HUDEP-2 (cell line): ENCODE data around the gene PCDH7.

ENCODE experiments used
- DNase-seq, 76 experiments: peaks; one replicate each; lab custom pipeline; 2025; ENCODE audit not compliant: unreplicated experiment in 76 of 76; lab: John Stamatoyannopoulos, UW

PCDH7 gene

GRCh38 chr4:30724247-30724646 lies 4.1 kb downstream of the PCDH7 start:
- no peak for DNase-seq

GRCh38 chr4:30725562-30725961 lies 5.4 kb downstream of the PCDH7 start:
- no peak for DNase-seq

GRCh38 chr4:30726090-30726675 lies 6.0 kb downstream of the PCDH7 start:
- DNase-seq = no peak

- no peak for DNase-seq
These were observed 7.2 kb downstream of the PCDH7 start for GRCh38 chr4:30727409-30727808.

GRCh38 chr4:30728311-30728710 lies 8.1 kb downstream of the PCDH7 start:
- DNase-seq = no peak

- DNase-seq = no peak
These were observed 23.7 kb downstream of the PCDH7 start for GRCh38 chr4:30743897-30744296.

- DNase-seq = no peak
These were observed 24.2 kb downstream of the PCDH7 start for GRCh38 chr4:30744386-30744785.

- DNase-seq = no peak
These were observed 24.9 kb downstream of the PCDH7 start for GRCh38 chr4:30744957-30745640.

GRCh38 chr4:30746735-30747134 lies 26.6 kb downstream of the PCDH7 start:
- DNase-seq = no peak

- no peak for DNase-seq
These were observed 33.1 kb downstream of the PCDH7 start for GRCh38 chr4:30753316-30753715.

GRCh38 chr4:30754021-30754420 lies 33.9 kb downstream of the PCDH7 start:
- no peak for DNase-seq

GRCh38 chr4:30755346-30755745 lies 35.2 kb downstream of the PCDH7 start:
- no peak for DNase-seq

- DNase-seq = no peak
These were observed 36.4 kb downstream of the PCDH7 start for GRCh38 chr4:30756553-30756952.

GRCh38 chr4:30757357-30757756 lies 37.2 kb downstream of the PCDH7 start:
- no peak for DNase-seq

GRCh38 chr4:30760551-30760950 lies 40.4 kb downstream of the PCDH7 start:
- no peak for DNase-seq

- DNase-seq = no peak
These were observed 43.2 kb downstream of the PCDH7 start for GRCh38 chr4:30763321-30763727.

GRCh38 chr4:30765022-30765421 lies 44.9 kb downstream of the PCDH7 start:
- DNase-seq = no peak

- no peak for DNase-seq
These were observed 47.1 kb downstream of the PCDH7 start for GRCh38 chr4:30767147-30767845.

GRCh38 chr4:30768277-30768676 lies 48.1 kb downstream of the PCDH7 start:
- DNase-seq = no peak

GRCh38 chr4:30769093-30769492 lies 48.9 kb downstream of the PCDH7 start:
- no peak for DNase-seq

- no peak for DNase-seq
These were observed 49.9 kb downstream of the PCDH7 start for GRCh38 chr4:30770049-30770549.

GRCh38 chr4:30770812-30771211 lies 50.6 kb downstream of the PCDH7 start:
- DNase-seq = no peak
